OCI-LY7 (cell line): ENCODE results near the gene PACSIN2. TPM values are rescaled to one million over a fixed set of nuclear protein-coding genes. Genes with fewer than 3 reads are reported as not detected.

Experiments used
- BruUV-seq: library from RNA; stranded (reverse); fragments of 400-500 nt; replicated peaks from 2 replicates; lab custom pipeline; 2021; lab: Mats Ljungman, UMichigan
- CTCF ChIA-PET: fragments of 300-600 bp; sonication (Branson Sonifier 250); formaldehyde crosslinking; loops from one replicate; lab custom pipeline; 2022; ENCODE audit warnings: antibody characterized with exemption; ENCODE audit not compliant: unreplicated experiment; lab: Charles Lee
- POLR2A ChIA-PET: fragments of 300-600 bp; sonication (Branson Sonifier 250); formaldehyde crosslinking; loops from one replicate; lab custom pipeline; 2022; ENCODE audit warnings: antibody characterized with exemption; lab: Charles Lee
- DNase-seq: peaks from one replicate; pipeline ENCODE4 v3.0.0-alpha.2; 2015; ENCODE audit warnings: low spot score
- H2AFZ ChIP-seq: fragments of 200-600 bp; sonication (generic), shearing (Covaris generic); 2 replicates; pipeline ENCODE4 v1.6.1; 2014; ENCODE audit warnings: mild to moderate bottlenecking, antibody characterized with exemption, low read length, moderate library complexity
- H3K27ac ChIP-seq: fragments of 200-600 bp; sonication (generic); 2 replicates; pipeline ENCODE4 v1.5.1; 2014; ENCODE audit warnings: mixed run types, low read depth, mild to moderate bottlenecking, moderate library complexity, low read length, inconsistent platforms; ENCODE audit not compliant: poor library complexity, severe bottlenecking
- H3K36me3 ChIP-seq: fragments of 200-600 bp; sonication (generic); 2 replicates; pipeline ENCODE4 v1.6.1; 2014; ENCODE audit warnings: mild to moderate bottlenecking, antibody characterized with exemption, low read length, moderate library complexity, mixed read lengths; ENCODE audit not compliant: insufficient read depth
- H3K4me1 ChIP-seq: fragments of 200-600 bp; sonication (generic); 2 replicates; pipeline ENCODE4 v1.5.1; 2014; ENCODE audit warnings: mild to moderate bottlenecking, low read length; ENCODE audit not compliant: insufficient read depth, poor library complexity, severe bottlenecking
- H3K4me2 ChIP-seq: fragments of 200-600 bp; sonication (generic); 2 replicates; pipeline ENCODE4 v1.6.1; 2014; ENCODE audit warnings: mild to moderate bottlenecking, low read length
- H3K4me3 ChIP-seq: fragments of 200-600 bp; sonication (generic); 2 replicates; pipeline ENCODE4 v1.5.1; 2014; ENCODE audit warnings: mild to moderate bottlenecking, low read depth, low read length; ENCODE audit not compliant: poor library complexity, severe bottlenecking
- H3K79me2 ChIP-seq: fragments of 200-600 bp; sonication (generic); 2 replicates; pipeline ENCODE4 v1.6.1; 2016; ENCODE audit warnings: low read depth, mild to moderate bottlenecking, low read length, moderate library complexity, mixed read lengths; ENCODE audit not compliant: insufficient read depth
- H3K9me2 ChIP-seq: fragments of 200-600 bp; sonication (generic); 2 replicates; pipeline ENCODE4 v1.6.1; 2016; ENCODE audit warnings: mild to moderate bottlenecking, low read length, mixed read lengths; ENCODE audit not compliant: insufficient read depth
- H3K9me3 ChIP-seq: fragments of 200-600 bp; sonication (generic); 2 replicates; pipeline ENCODE4 v1.6.1; 2014; ENCODE audit warnings: mild to moderate bottlenecking, mixed run types, low read length, mixed read lengths
- H4K20me1 ChIP-seq: fragments of 200-600 bp; sonication (generic); 2 replicates; pipeline ENCODE4 v1.6.1; 2014; ENCODE audit warnings: mild to moderate bottlenecking, antibody characterized with exemption, low read length, moderate library complexity, mixed read lengths; ENCODE audit not compliant: insufficient read depth
- CTCF ChIP-seq: fragments of 200-600 bp; sonication (generic); conservative IDR thresholded peaks from 2 replicates; pipeline ENCODE4 v1.5.1; 2014; ENCODE audit warnings: mild to moderate bottlenecking, antibody characterized with exemption, low read length, moderate library complexity, mixed read lengths
- EZH2phosphoT487 ChIP-seq: fragments of 200-600 bp; sonication (generic); IDR thresholded peaks from 2 replicates; pipeline ENCODE4 v1.6.1; 2018; ENCODE audit warnings: low read depth, borderline replicate concordance, mild to moderate bottlenecking, mixed run types, antibody characterized with exemption, low read length, moderate library complexity, mixed read lengths
- intact Hi-C: fragments of 100-400 bp; cut with micrococcal nuclease; formaldehyde crosslinking; loops from one replicate; pipeline ENCODE4 v1.10.0; 2022; ENCODE audit not compliant: unreplicated experiment
- total RNA-seq, 2 experiments: library from RNA; depleted of rRNA in 1 of 2; stranded (reverse); fragments of >200 nt in 1 of 2; shearing (Covaris generic) in 1 of 2; gene quantifications; 2 replicates each; pipeline ENCODE4 v1.2.3, GENCODE V29; 2014 to 2022

Gene PACSIN2
- total RNA-seq, 2 experiments from 2014 or later, result 25.4 to 41.7 TPM

- CTCF ChIA-PET, result interaction anchor here (0.9 to 1.1 kb wide), 2 partner anchors 13 to 28 kb away, joined by 3 read pairs; no protein-coding TSS in a partner anchor
- Histone ChIP-seq H3K9me2 (no peaks in the 10 kb centered on the region), H3K79me2 (no peaks in the 10 kb centered on the region), H4K20me1 (no peaks in the 10 kb centered on the region), H3K9me3 (no peaks in the 10 kb centered on the region), H3K27ac (peak overlapping the region; percentile 22), H3K4me3 (no peak overlapping the region), H3K4me1 (peaks cover 24% of the 10 kb centered on the region), H3K36me3 (peaks cover 4% of the 10 kb centered on the region; the same call in 1 of the 2 replicates), H2AFZ (peak overlapping the region; percentile 54; the same call in 1 of the 2 replicates), H3K4me2 (peak overlapping the region; percentile 51)
- POLR2A ChIA-PET, result interaction anchor here (0.6 to 0.7 kb wide), 4 partner anchors 17 to 119 kb away, joined by 3 to 4 read pairs (median 3); no protein-coding TSS in a partner anchor
- intact Hi-C loops, result no loop called here
- TF ChIP-seq CTCF (no peak), EZH2phosphoT487 (no peak)
- no TSS peak for BruUV-seq
- peak; percentile 46 for DNase-seq
Measured at GRCh38 chr22:42895087-42895486, 119.9 kb downstream of the PACSIN2 start.

GRCh38 chr22:42893371-42894150 is 121.4 kb downstream of the PACSIN2 start:
- ChIA-PET CTCF (no interaction called here), POLR2A (no interaction called here)
- no peaks in the 10 kb centered on the region for H3K9me2 ChIP-seq
- no peaks in the 10 kb centered on the region for H3K9me3 ChIP-seq
- no peak for DNase-seq
- intact Hi-C loops, result no loop called here
- BruUV-seq, result no TSS peak
- no peak overlapping the region for H3K4me2 ChIP-seq
- no peaks in the 10 kb centered on the region for H4K20me1 ChIP-seq
- H2AFZ ChIP-seq, result no peak overlapping the region
- TF ChIP-seq EZH2phosphoT487 (no peak), CTCF (no peak)
- peaks cover 24% of the 10 kb centered on the region for H3K4me1 ChIP-seq
- peaks cover 6% of the 10 kb centered on the region for H3K36me3 ChIP-seq
- H3K4me3 ChIP-seq, result no peak overlapping the region
- H3K79me2 ChIP-seq, result no peaks in the 10 kb centered on the region
- no peak overlapping the region for H3K27ac ChIP-seq
